Activated CD8-positive, alpha-beta memory T cell treated with anti-CD3 and anti-CD28 coated beads, Interleukin-2, amount 50 U/mL, for 24 hours (primary cell): ENCODE results near the gene GRXCR2.
"Not testable (repeated sequence)": the region's sequence is repeated elsewhere in the genome, so short reads cannot be mapped to it uniquely, and the experiment has no call there.

ENCODE experiments used
- DNase-seq: peaks from one replicate; pipeline ENCODE4 v3.0.0-alpha.2; 2020; ENCODE audit errors: extremely low read depth

GRXCR2 gene

DNA sequence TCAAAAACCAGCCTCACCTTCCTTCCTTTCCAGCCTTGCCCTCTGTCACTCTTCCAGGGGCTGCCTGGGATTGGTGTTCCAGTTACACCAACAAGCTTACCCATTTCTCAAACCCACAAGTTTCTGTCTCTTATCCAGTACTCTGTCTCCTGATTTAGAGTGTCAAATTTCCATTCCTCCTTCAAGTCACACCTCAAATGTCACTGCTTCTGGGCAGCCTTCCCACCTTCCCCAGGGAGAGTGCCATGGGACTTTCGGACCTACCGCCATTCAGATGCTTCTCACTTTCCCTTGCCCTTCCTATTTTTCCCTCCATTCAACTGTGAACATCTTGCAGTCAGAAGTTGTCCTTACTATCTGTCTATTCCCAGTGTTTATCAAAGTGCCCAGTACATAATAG lies 2.0 kb upstream of the GRXCR2 start:
- DNase-seq: no peak

GRCh38 chr5:145872486-145872885 lies 328 bp downstream of the GRXCR2 start:
- DNase-seq: no peak

DNA sequence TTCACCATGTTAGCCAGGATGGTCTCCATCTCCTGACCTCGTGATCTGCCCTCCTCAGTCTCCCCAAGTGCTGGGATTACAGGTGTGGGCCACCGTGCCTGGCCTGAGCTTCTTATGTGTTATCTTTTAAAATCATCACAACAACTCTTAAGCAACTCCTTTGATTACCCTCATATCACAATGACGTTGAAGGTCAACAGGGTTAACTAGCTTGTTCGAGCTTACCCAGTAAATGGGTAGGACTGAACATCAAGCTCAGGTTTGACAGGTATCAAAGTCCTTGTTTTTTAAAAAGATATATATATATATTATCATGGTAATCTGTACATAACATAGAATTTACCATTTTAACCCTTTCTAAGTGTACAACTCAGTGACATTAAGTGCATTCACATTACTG lies 3.1 kb downstream of the GRXCR2 start:
- no peak for DNase-seq

GRCh38 chr5:145867806-145868205 lies 5.0 kb downstream of the GRXCR2 start:
- DNase-seq: no peak

DNA sequence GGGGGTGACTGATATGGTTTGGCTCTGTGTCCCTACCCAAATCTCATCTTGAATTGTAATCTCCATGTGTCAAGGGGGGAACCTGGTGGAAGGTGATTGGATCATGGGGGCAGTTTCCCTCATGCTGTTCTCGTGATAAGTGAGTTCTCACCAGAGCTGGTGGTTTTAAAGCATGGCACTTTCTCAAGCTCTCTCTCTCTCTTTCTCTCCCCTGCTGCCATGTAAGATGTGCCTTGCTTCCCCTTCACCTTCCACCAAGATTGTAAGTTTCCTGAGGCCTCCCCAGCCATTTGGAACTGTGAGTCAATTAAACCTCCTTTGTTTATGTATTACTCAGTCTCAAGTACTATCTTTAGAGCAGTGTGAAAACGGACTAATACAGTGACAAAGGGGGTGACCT lies 8.4 kb downstream of the GRXCR2 start:
- not testable (repeated sequence) for DNase-seq

- DNase-seq: no peak
Observed at GRCh38 chr5:145863003-145863402, 9.8 kb downstream of the GRXCR2 start.

GRCh38 chr5:145859897-145860296 lies 12.9 kb downstream of the GRXCR2 start:
- DNase-seq: no peak

GRCh38 chr5:145859453-145859852 lies 13.4 kb downstream of the GRXCR2 start:
- no peak for DNase-seq

- no peak for DNase-seq
Observed at GRCh38 chr5:145858959-145859358, 13.9 kb downstream of the GRXCR2 start.

DNA sequence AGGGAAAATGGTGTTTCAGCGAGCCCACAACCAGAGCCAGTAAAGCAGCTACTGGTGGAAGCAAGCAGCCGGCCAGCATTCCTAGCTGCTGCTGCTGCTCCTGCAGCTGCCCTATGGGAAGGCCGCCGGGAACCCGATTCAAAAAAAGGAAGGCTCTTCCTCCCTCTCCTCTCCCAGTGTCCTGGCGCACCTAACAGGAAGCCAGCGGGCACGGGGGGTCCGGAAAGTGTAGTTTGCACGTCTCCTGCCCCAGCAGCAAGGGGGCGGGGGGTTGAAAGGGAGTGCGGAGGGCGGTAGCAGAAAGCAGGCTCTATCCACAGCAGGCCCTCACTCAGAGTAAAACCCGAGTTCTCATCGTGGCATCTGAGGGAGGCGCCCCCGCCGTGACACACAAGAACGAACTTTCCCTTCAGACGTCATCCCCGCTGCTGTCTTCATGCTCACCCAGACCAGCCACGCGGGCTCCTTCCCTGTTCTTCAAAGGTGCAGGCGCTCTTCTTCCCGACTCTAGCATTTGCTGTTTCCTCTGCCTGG lies 16.5 kb downstream of the GRXCR2 start:
- DNase-seq: no peak

- DNase-seq: no peak
Observed at GRCh38 chr5:145855763-145856267, 17.0 kb downstream of the GRXCR2 start.

- DNase-seq: no peak
Observed at GRCh38 chr5:145854651-145855258, 18.1 kb downstream of the GRXCR2 start.

DNA sequence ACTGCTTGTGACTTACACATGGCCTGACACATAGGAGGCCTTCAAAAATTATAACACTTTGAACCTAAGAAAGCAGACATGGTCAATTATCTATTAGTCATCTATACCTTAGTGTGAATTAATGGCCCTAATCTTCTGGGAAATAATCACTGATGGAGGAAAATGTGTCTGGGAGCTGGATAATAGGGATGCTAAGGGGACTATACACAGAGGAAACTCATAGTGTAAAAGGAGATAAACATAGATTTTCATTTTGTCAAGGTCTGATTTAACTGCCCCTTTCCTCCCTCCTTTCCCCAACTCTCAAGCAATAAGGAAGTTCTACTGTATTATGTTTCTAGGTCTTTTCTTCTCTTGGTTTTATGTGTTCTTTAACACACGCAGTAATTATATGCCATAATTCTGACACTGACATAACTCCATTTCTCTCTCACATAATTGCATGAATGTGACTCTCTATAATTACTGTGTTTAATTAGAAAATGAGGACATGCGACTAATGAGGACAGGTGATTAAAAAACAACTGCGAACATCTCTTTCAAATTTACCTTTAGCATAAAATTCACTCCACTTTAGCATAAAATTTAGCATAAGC lies 18.9 kb downstream of the GRXCR2 start:
- DNase-seq: no peak

GRCh38 chr5:145852990-145853389 lies 19.8 kb downstream of the GRXCR2 start:
- no peak for DNase-seq

DNA sequence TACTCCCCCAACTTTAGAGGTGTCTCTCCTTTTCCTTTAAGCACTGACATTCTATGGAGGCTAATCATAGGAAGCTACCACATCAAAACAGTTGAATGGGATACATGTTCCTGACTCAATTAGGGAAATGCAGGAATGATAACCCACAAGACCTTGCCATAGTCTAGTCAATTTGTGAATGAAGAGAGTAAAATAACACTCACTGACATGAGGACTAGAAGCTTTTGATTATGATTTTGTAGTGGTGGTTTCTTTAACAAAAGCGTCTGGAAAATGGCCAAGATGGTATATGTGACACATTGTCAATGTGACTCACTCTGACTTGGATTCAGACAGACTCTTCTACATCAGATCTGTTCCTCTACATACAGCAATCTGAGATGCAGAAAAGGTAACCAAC lies 24.0 kb downstream of the GRXCR2 start:
- no peak for DNase-seq

- DNase-seq: no peak
Observed at GRCh38 chr5:145847499-145848497, 25.0 kb downstream of the GRXCR2 start.

- DNase-seq: no peak
Observed at GRCh38 chr5:145846081-145846480, 26.7 kb downstream of the GRXCR2 start.

DNA sequence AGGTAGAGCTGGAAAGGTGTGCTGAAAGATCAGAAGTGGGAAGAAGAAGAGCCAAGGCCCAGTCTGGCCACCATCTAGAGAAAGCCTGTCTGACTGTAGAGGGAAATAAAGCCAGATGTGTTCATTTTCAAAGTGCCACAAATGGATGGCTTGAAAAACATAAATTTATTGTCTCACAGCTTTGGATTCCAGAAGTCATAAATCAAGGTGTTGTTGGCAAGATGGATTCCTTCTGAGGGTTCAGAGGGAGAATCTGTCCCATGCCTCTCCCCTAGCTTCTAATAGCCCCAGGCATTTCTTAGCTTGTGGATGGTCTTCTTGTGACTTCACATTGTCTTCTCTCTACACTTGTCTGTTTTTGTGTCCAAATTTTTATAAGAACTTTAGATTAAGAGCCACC lies 31.5 kb downstream of the GRXCR2 start:
- no peak for DNase-seq

DNA sequence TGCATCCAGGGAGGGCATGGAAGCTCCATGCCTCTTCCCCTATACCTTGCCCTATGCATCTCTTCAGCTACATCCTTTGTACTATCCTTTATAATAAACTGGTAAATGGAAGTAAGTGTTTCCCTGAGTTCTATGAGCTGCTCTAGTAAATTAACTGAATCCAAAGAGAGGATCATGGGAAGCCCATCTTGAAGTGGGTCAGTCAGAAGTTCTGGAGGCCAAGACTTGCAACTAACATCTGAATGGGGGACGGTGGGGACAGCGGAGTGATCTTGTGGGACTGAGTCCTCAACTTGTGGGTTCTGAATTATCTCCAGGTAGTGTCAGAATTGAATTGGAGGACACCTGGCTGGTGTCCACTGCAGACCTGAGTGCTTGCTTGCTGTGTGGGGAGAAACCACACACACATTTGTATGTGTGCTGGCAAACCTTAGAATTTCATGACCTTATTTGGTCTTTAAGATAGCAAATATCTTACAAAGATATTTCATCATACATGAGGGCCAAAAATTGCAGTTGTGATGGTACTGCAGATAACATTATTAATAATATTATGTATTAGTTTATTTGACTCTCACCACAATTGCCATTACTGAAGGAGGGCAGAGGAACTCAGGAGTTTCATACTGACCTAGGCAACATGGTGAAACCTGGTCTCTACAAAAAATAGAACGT lies 32.2 kb downstream of the GRXCR2 start:
- DNase-seq: no peak

GRCh38 chr5:145838276-145838675 lies 34.5 kb downstream of the GRXCR2 start:
- no peak for DNase-seq

DNA sequence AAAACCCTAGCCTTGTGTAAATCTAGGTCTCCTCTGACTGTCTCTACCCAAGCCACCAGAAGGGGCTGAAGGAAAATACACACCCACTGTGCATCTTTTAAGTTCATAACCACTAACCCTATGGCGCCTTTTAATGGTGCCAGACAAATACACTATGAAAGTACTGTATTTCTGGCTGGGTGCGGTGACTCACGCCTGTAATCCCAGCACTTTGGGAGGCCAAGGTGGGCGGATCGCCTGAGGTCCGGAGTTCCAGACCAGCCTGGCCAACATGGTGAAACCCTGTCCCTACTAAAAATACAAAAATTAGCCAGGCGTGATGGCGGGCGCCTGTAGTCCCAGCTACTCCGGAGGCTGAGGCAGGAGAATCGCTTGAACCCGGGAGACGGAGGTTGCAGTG lies 36.6 kb downstream of the GRXCR2 start:
- not testable (repeated sequence) for DNase-seq

DNA sequence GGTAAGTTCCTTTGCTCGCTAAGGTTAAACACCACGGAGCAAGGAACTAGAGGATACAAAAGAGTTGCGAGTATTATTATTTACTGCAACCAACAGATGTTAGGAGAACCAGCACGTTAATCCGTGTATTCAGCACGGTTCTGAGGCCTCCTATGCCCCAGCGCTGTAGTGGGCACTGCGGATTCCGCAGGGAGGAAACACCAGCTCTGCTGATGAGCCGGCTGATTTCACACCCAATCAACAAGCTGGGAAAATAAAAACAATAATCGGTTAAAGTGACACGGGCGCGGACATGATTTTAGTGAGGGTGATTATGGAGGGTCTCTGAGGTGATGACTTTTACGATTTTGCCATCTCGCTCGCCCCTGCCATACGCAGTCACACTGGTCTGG lies 37.0 kb downstream of the GRXCR2 start:
- DNase-seq: no peak
